IMR-90 (cell line): ENCODE results near the gene SCAMP1. TPM values are rescaled to one million over a fixed set of nuclear protein-coding genes. Genes with fewer than 3 reads are reported as not detected.

Experiments used
- ATAC-seq: fragments of 200-7000 bp; cut with Tn5 transposase; 2 replicates; pipeline ENCODE4 v1.9.1; 2020; ENCODE audit warnings: low read depth, mild to moderate bottlenecking, moderate library complexity
- BruUV-seq: library from RNA; stranded (reverse); fragments of 400-500 nt; replicated peaks from 2 replicates; lab custom pipeline; 2021; lab: Mats Ljungman, UMichigan
- CTCF ChIA-PET: fragments of 300-600 bp; formaldehyde crosslinking; extraction: SDS; loops from one replicate; lab custom pipeline; 2021; ENCODE audit warnings: antibody characterized with exemption; lab: Yijun Ruan, JAX
- POLR2A ChIA-PET: fragments of 300-600 bp; sonication (Branson Sonifier 250); formaldehyde crosslinking; loops from one replicate; lab custom pipeline; 2022; ENCODE audit warnings: antibody characterized with exemption; ENCODE audit not compliant: unreplicated experiment; lab: Charles Lee
- DNase-seq: peaks from one replicate; pipeline ENCODE4 v3.0.0; 2013
- H2AFZ ChIP-seq: replicated peaks from 2 replicates; pipeline ENCODE3; 2013; ENCODE audit warnings: low read length, mild to moderate bottlenecking; ENCODE audit not compliant: poor library complexity
- H2AK5ac ChIP-seq: 2 replicates; pipeline ENCODE4 v1.6.1; 2013; ENCODE audit warnings: low read depth, low read length, inconsistent platforms
- H2AK9ac ChIP-seq: replicated peaks from 2 replicates; pipeline ENCODE3; 2013; ENCODE audit warnings: mild to moderate bottlenecking, low read depth, low read length, moderate library complexity; ENCODE audit not compliant: poor library complexity
- H2BK120ac ChIP-seq: 2 replicates; pipeline ENCODE4 v1.6.1; 2013; ENCODE audit warnings: low read depth, low read length, inconsistent platforms
- H2BK15ac ChIP-seq: 3 replicates; pipeline ENCODE4 v1.6.1; 2013; ENCODE audit warnings: low read depth, low read length, inconsistent platforms
- H2BK20ac ChIP-seq: 2 replicates; pipeline ENCODE4 v1.6.1; 2013; ENCODE audit warnings: low read depth, mild to moderate bottlenecking, inconsistent platforms, low read length, moderate library complexity
- H2BK5ac ChIP-seq: 2 replicates; pipeline ENCODE4 v1.6.1; 2013; ENCODE audit warnings: mild to moderate bottlenecking, low read depth, low read length, inconsistent platforms; ENCODE audit not compliant: poor library complexity, severe bottlenecking
- H3K14ac ChIP-seq: replicated peaks from 2 replicates; pipeline ENCODE4 v1.6.1; 2013; ENCODE audit warnings: low read depth, low read length, inconsistent platforms
- H3K18ac ChIP-seq: 2 replicates; pipeline ENCODE4 v1.6.1; 2013; ENCODE audit warnings: low read depth, low read length, control low read depth
- H3K23ac ChIP-seq: 2 replicates; pipeline ENCODE4 v1.6.1; 2013; ENCODE audit warnings: low read depth, low read length, inconsistent platforms
- H3K27ac ChIP-seq: 2 replicates; pipeline ENCODE4 v1.5.1; 2013; ENCODE audit warnings: mild to moderate bottlenecking, control low read depth, low read length; ENCODE audit not compliant: insufficient read depth
- H3K27me3 ChIP-seq: 2 replicates; pipeline ENCODE4 v1.6.1; 2013; ENCODE audit warnings: low read length; ENCODE audit not compliant: control insufficient read depth, insufficient read depth
- H3K36me3 ChIP-seq: 2 replicates; pipeline ENCODE4 v1.6.1; 2013; ENCODE audit warnings: low read length, mixed read lengths; ENCODE audit not compliant: control insufficient read depth, insufficient read depth
- H3K4ac ChIP-seq: 2 replicates; pipeline ENCODE4 v1.6.1; 2013; ENCODE audit warnings: low read depth, low read length, inconsistent platforms
- H3K4me1 ChIP-seq: 2 replicates; pipeline ENCODE4 v1.6.1; 2013; ENCODE audit warnings: low read length, mixed read lengths; ENCODE audit not compliant: control insufficient read depth, insufficient read depth
- H3K4me2 ChIP-seq: 2 replicates; pipeline ENCODE4 v1.6.1; 2013; ENCODE audit warnings: low read depth, mild to moderate bottlenecking, control low read depth, low read length, moderate library complexity
- H3K4me3 ChIP-seq: 2 replicates; pipeline ENCODE4 v1.5.1; 2013; ENCODE audit warnings: low read depth, mild to moderate bottlenecking, control low read depth, low read length, moderate library complexity; ENCODE audit not compliant: insufficient read depth
- H3K56ac ChIP-seq: 2 replicates; pipeline ENCODE4 v1.6.1; 2013; ENCODE audit warnings: low read length, inconsistent platforms; ENCODE audit not compliant: insufficient read depth; ENCODE audit errors: extremely low read depth
- H3K79me1 ChIP-seq, 2 experiments: 2 replicates each; pipeline ENCODE4 v1.6.1; 2013; ENCODE audit warnings: low read length in 2 of 2, inconsistent platforms in 1 of 2, low read depth in 1 of 2
- H3K9ac ChIP-seq: 2 replicates; pipeline ENCODE4 v1.6.1; 2013; ENCODE audit warnings: low read depth, low read length, control low read depth
- H3K9me1 ChIP-seq: 2 replicates; pipeline ENCODE4 v1.6.1; 2013; ENCODE audit warnings: low read length, inconsistent platforms; ENCODE audit not compliant: insufficient read depth
- H3K9me3 ChIP-seq: 2 replicates; pipeline ENCODE4 v1.6.1; 2013; ENCODE audit warnings: low read length; ENCODE audit not compliant: control insufficient read depth, insufficient read depth
- H4K20me1 ChIP-seq: 2 replicates; pipeline ENCODE4 v1.6.1; 2013; ENCODE audit warnings: low read length, inconsistent platforms; ENCODE audit not compliant: insufficient read depth
- H4K5ac ChIP-seq: 2 replicates; pipeline ENCODE4 v1.6.1; 2013; ENCODE audit warnings: mild to moderate bottlenecking, low read depth, low read length, control low read depth
- H4K8ac ChIP-seq, 2 experiments: 2 replicates each; pipeline ENCODE4 v1.6.1; 2013; ENCODE audit warnings: low read depth in 2 of 2, low read length in 2 of 2, control low read depth in 1 of 2, inconsistent platforms in 1 of 2
- H4K91ac ChIP-seq: 2 replicates; pipeline ENCODE4 v1.6.1; 2013; ENCODE audit warnings: low read depth, low read length, inconsistent platforms; ENCODE audit not compliant: insufficient read depth
- CEBPB ChIP-seq: IDR thresholded peaks from 2 replicates; pipeline ENCODE4 v1.6.1; 2012; ENCODE audit warnings: low read depth, low read length, improper control_type of control experiment
- CTCF ChIP-seq: conservative IDR thresholded peaks from 2 replicates; pipeline ENCODE4 v1.5.1; 2012; ENCODE audit warnings: mild to moderate bottlenecking, low read depth, low read length, improper control_type of control experiment
- ELK1 ChIP-seq: fragments of 150-350 bp; IDR thresholded peaks from 2 replicates; pipeline ENCODE4 v1.6.1; 2016; ENCODE audit warnings: low read depth, mild to moderate bottlenecking, low read length, moderate library complexity, borderline replicate concordance
- FOS ChIP-seq: fragments of 150-350 bp; IDR thresholded peaks from 2 replicates; pipeline ENCODE4 v1.6.1; 2016; ENCODE audit warnings: low read depth, low read length
- MAZ ChIP-seq: IDR thresholded peaks from 2 replicates; pipeline ENCODE4 v1.6.1; 2012; ENCODE audit warnings: low read depth, mild to moderate bottlenecking, low read length, improper control_type of control experiment, moderate library complexity, borderline replicate concordance
- MXI1 ChIP-seq: IDR thresholded peaks from 2 replicates; pipeline ENCODE4 v1.6.1; 2012; ENCODE audit warnings: low read depth, mild to moderate bottlenecking, low read length, moderate library complexity, borderline replicate concordance
- USF2 ChIP-seq: fragments of 150-350 bp; IDR thresholded peaks from 2 replicates; pipeline ENCODE4 v1.6.1; 2017; ENCODE audit warnings: mild to moderate bottlenecking, antibody characterized with exemption, low read length, low read depth
- WGBS, 2 experiments: methylation state at CpG; one replicate each; pipeline versions ENCODE4 v1.1.5 to v1.1.7; 2013; ENCODE audit warnings: missing lambda C conversion rate in 2 of 2; ENCODE audit not compliant: insufficient read length in 1 of 2; ENCODE audit errors: extremely low coverage in 2 of 2; 5-methylcytosine and 5-hydroxymethylcytosine counted together
- dilution Hi-C: fragments of 300-500 bp; cut with HindIII; formaldehyde crosslinking; loops from one replicate; pipeline ENCODE4 v1.14.3; 2018; ENCODE audit warnings: low sequenced_read_pairs; ENCODE audit not compliant: unreplicated experiment
- in situ Hi-C: fragments of 300-500 bp; cut with MboI; formaldehyde crosslinking; loops from 3 replicates; pipeline ENCODE4 v1.14.3; 2019; ENCODE audit warnings: low sequenced_read_pairs, inconsistent platforms, mixed read lengths
- intact Hi-C: fragments of 100-400 bp; cut with micrococcal nuclease; formaldehyde crosslinking; loops from 2 replicates; pipeline ENCODE4 v1.10.0; 2022
- polyA plus RNA-seq, 3 experiments: library from polyadenylated mRNA; depleted of rRNA; stranded (reverse); fragments of >200 nt; gene quantifications; 2 replicates each; pipeline ENCODE4 v1.2.3, GENCODE V29; 2012; ENCODE audit warnings: low replicate concordance in 1 of 3
- total RNA-seq: library from RNA; depleted of rRNA; stranded (reverse); fragments of >200 nt; gene quantifications from 2 replicates; pipeline ENCODE4 v1.2.3, GENCODE V29; 2012

The SCAMP1 gene
- total and polyA plus RNA-seq, 2 of the 4 experiments (the other 2 are of a cell fraction), result 13.5 to 114 TPM

- DNase-seq, result no peak
- Histone ChIP-seq H3K56ac (no peak overlapping the region), H2BK5ac (no peak overlapping the region), H3K9me1 (no peaks in the 10 kb centered on the region), H3K27me3 (no peaks in the 10 kb centered on the region), H3K36me3 (peaks cover 6% of the 10 kb centered on the region), H2AK5ac (no peak overlapping the region), H4K91ac (no peak overlapping the region), H2BK15ac (no peak overlapping the region), H2AK9ac (no peak overlapping the region), H3K18ac (no peak overlapping the region), H3K9ac (no peak overlapping the region), H3K4me1 (no peaks in the 10 kb centered on the region; the same call in 1 of the 2 replicates), H3K79me1 (peaks cover 0 to 4% of the 10 kb centered on the region in 2 experiments; a peak in 2 of 4 replicates), H4K8ac (no peak overlapping the region), H2BK120ac (no peak overlapping the region), H3K23ac (no peak overlapping the region), H3K4ac (no peak overlapping the region), H3K14ac (no peak overlapping the region), H4K20me1 (no peaks in the 10 kb centered on the region), H2BK20ac (no peak overlapping the region), H3K4me2 (no peak overlapping the region), H3K27ac (no peak overlapping the region), H3K4me3 (no peak overlapping the region), H4K5ac (no peak overlapping the region), H2AFZ (no peak overlapping the region), H3K9me3 (no peaks in the 10 kb centered on the region)
- intact Hi-C loops, result loop anchor here (5.0 kb wide), 1 partner anchor 47 kb away; no protein-coding TSS in a partner anchor
- ChIA-PET POLR2A (no interaction called here), CTCF (no interaction called here)
- WGBS, 2 experiments, result no CpG with 5 or more reads among the region's 3 CpGs
- no TSS peak for BruUV-seq
- in situ Hi-C loops, result no loop called here
- ATAC-seq, result no peak
- no peak for TF ChIP-seq MAZ
- TF ChIP-seq ELK1, result no peak
- no peak for TF ChIP-seq USF2
- TF ChIP-seq CTCF, result no peak
- TF ChIP-seq MXI1, result no peak
- TF ChIP-seq FOS, result no peak
- no peak for TF ChIP-seq CEBPB
- dilution Hi-C loops, result no loop called here
These were observed 59.0 kb downstream of the SCAMP1 start for GRCh38 chr5:78419396-78419795.
